Limb (tissue), 2 donors: ENCODE data around the gene XKR8.

Source experiments
- DNase-seq, 2 donors: peaks; one replicate each; pipeline ENCODE4 v3.0.0-alpha.2; 2016; ENCODE audit errors: extremely low spot score in 2 of 2

The XKR8 gene

GRCh38 chr1:27955076-27955475, 4.7 kb upstream of the XKR8 start:
- no peak for DNase-seq

- DNase-seq: no peak
These were observed 3.0 kb upstream of the XKR8 start for GRCh38 chr1:27956761-27957160.

GRCh38 chr1:27957655-27958054, 2.1 kb upstream of the XKR8 start:
- DNase-seq: no peak

- DNase-seq: no peak
These were observed 1.3 kb upstream of the XKR8 start for GRCh38 chr1:27958513-27958912.

GRCh38 chr1:27960762-27961645, 1.2 kb downstream of the XKR8 start:
- DNase-seq: no peak

- DNase-seq: no peak
These were observed 2.0 kb downstream of the XKR8 start for GRCh38 chr1:27961646-27962221.

GRCh38 chr1:27963393-27963792, 3.6 kb downstream of the XKR8 start:
- DNase-seq: no peak

GRCh38 chr1:27966402-27967105, 6.8 kb downstream of the XKR8 start:
- no peak for DNase-seq

GRCh38 chr1:27967106-27967883, 7.5 kb downstream of the XKR8 start:
- DNase-seq: no peak

GRCh38 chr1:27967884-27968466, 8.2 kb downstream of the XKR8 start:
- DNase-seq: no peak

- DNase-seq: no peak
These were observed 8.9 kb downstream of the XKR8 start for GRCh38 chr1:27968692-27969091.

GRCh38 chr1:27970401-27970800, 10.6 kb downstream of the XKR8 start:
- DNase-seq: no peak

- DNase-seq: no peak
These were observed 11.9 kb downstream of the XKR8 start for GRCh38 chr1:27971674-27972073.

GRCh38 chr1:27972141-27972540, 12.4 kb downstream of the XKR8 start:
- no peak for DNase-seq

GRCh38 chr1:27973771-27974416, 14.1 kb downstream of the XKR8 start:
- peak in 1 of 2 donors; percentile 12 for DNase-seq

GRCh38 chr1:27974417-27974781, 14.6 kb downstream of the XKR8 start:
- DNase-seq: no peak

GRCh38 chr1:27979151-27979858, 19.5 kb downstream of the XKR8 start:
- peak in 1 of 2 donors; percentile 76 for DNase-seq

- no peak for DNase-seq
These were observed 20.1 kb downstream of the XKR8 start for GRCh38 chr1:27979859-27980201.

- no peak for DNase-seq
These were observed 20.6 kb downstream of the XKR8 start for GRCh38 chr1:27980216-27980845.

GRCh38 chr1:27981145-27981544, 21.4 kb downstream of the XKR8 start:
- peak in 1 of 2 donors; percentile 15 for DNase-seq
